A549 (cell line): ENCODE results near the gene EPN2. TPM values are rescaled to one million over a fixed set of nuclear protein-coding genes. Genes with fewer than 3 reads are reported as not detected.
"Not testable (repeated sequence)": the region's sequence is repeated elsewhere in the genome, so short reads cannot be mapped to it uniquely, and the experiment has no call there.

Experiments used
- ATAC-seq, 2 experiments: fragments of 200-7000 bp in 1 of 2; fragments of >200 bp in 1 of 2; cut with Nextera tagmentation in 1 of 2; cut with Tn5 transposase in 1 of 2; 3 replicates each; pipeline versions ENCODE4 v1.8.0 to v1.9.1; 2018 to 2020; ENCODE audit warnings: mild to moderate bottlenecking in 1 of 2, moderate library complexity in 1 of 2
- CTCF ChIA-PET: fragments of 300-600 bp; sonication (Branson Sonifier 250); formaldehyde crosslinking; extraction: SDS; loops from one replicate; lab custom pipeline; 2021; ENCODE audit warnings: antibody characterized with exemption, inconsistent platforms; lab: Yijun Ruan, JAX
- POLR2A ChIA-PET: fragments of 350-600 bp; formaldehyde crosslinking; extraction: SDS; loops from one replicate; lab custom pipeline; 2021; ENCODE audit warnings: antibody characterized with exemption, inconsistent platforms; lab: Yijun Ruan, JAX
- DNase-seq, 2 experiments: peaks; one replicate each; pipeline versions ENCODE4 v3.0.0 to v3.0.0-alpha.2; 2011 to 2016; ENCODE audit warnings: low read depth in 1 of 2, low spot score in 1 of 2
- FAIRE-seq: peaks from 2 replicates; lab custom pipeline; 2011; peaks lifted over from hg19 to GRCh38; lab: Jason Lieb, UNC
- H3K27ac ChIP-seq, 2 experiments: fragments of >200 bp; sonication (Bioruptor Twin); formaldehyde crosslinking; 3 replicates each; pipeline ENCODE4 v1.5.1; 2016 to 2017
- H3K4me1 ChIP-seq: fragments of >200 bp; sonication (Bioruptor Twin); formaldehyde crosslinking; 3 replicates; pipeline ENCODE4 v1.6.1; 2016
- H3K4me2 ChIP-seq: fragments of >200 bp; sonication (Bioruptor Twin); formaldehyde crosslinking; 3 replicates; pipeline ENCODE4 v1.6.1; 2016
- H3K4me3 ChIP-seq: fragments of >200 bp; sonication (Bioruptor Twin); formaldehyde crosslinking; 3 replicates; pipeline ENCODE4 v1.5.1; 2016
- H3K9me3 ChIP-seq: fragments of >200 bp; sonication (Bioruptor Twin); formaldehyde crosslinking; 3 replicates; pipeline ENCODE4 v1.6.1; 2016
- ATOH8 ChIP-seq: fragments of 250-450 bp; sonication (Bioruptor Pico); IDR thresholded peaks from 2 replicates; pipeline ENCODE4 v1.5.0; 2020; ENCODE audit warnings: low read depth, mild to moderate bottlenecking, moderate library complexity
- CBX2 ChIP-seq: fragments of 200-600 bp; sonication (generic); IDR thresholded peaks from 2 replicates; pipeline ENCODE4 v1.6.1; 2016; ENCODE audit warnings: low read depth, mild to moderate bottlenecking, borderline replicate concordance
- CBX8 ChIP-seq: fragments of 200-600 bp; sonication (generic); IDR thresholded peaks from 2 replicates; pipeline ENCODE4 v1.6.1; 2016
- CHD2 ChIP-seq: fragments of 150-350 bp; IDR thresholded peaks from 2 replicates; pipeline ENCODE4 v1.6.1; 2014; ENCODE audit warnings: low read length; ENCODE audit not compliant: partially characterized antibody
- CHD4 ChIP-seq: fragments of 200-600 bp; sonication (generic); IDR thresholded peaks from 2 replicates; pipeline ENCODE4 v1.6.1; 2016; ENCODE audit warnings: antibody characterized with exemption, mild to moderate bottlenecking, borderline replicate concordance
- EHF ChIP-seq: fragments of 250-450 bp; sonication (Bioruptor Pico); IDR thresholded peaks from 2 replicates; pipeline ENCODE4 v1.5.0; 2020; ENCODE audit warnings: mild to moderate bottlenecking
- FOSB ChIP-seq: fragments of 250-450 bp; sonication (Bioruptor Pico); IDR thresholded peaks from 2 replicates; pipeline ENCODE4 v1.5.0; 2020; ENCODE audit warnings: mild to moderate bottlenecking, moderate library complexity
- FOSL2 ChIP-seq, 2 experiments: fragments of 450-650 bp in 1 of 2; fragments of >200 bp in 1 of 2; sonication (Bioruptor Twin) in 1 of 2; formaldehyde crosslinking; IDR thresholded peaks; 2 replicates each; pipeline versions ENCODE4 v1.5.0 to v1.6.1; 2016 to 2020; ENCODE audit warnings: mild to moderate bottlenecking in 1 of 2, moderate library complexity in 1 of 2
- HOXB13 ChIP-seq: fragments of 250-450 bp; sonication (Bioruptor Pico); IDR thresholded peaks from 2 replicates; pipeline ENCODE4 v1.5.0; 2020; ENCODE audit warnings: low read depth, mild to moderate bottlenecking, moderate library complexity
- KDM1A ChIP-seq: fragments of 200-600 bp; sonication (generic); IDR thresholded peaks from 2 replicates; pipeline ENCODE4 v1.6.1; 2016; ENCODE audit warnings: low read depth, mild to moderate bottlenecking
- KDM5A ChIP-seq: fragments of 200-600 bp; sonication (generic); IDR thresholded peaks from 2 replicates; pipeline ENCODE4 v1.6.1; 2016; ENCODE audit warnings: antibody characterized with exemption, mild to moderate bottlenecking
- MAFK ChIP-seq: fragments of 450-650 bp; IDR thresholded peaks from 2 replicates; pipeline ENCODE4 v1.6.1; 2014; ENCODE audit not compliant: partially characterized antibody
- MYC ChIP-seq: IDR thresholded peaks from 2 replicates; pipeline ENCODE4 v1.6.1; 2012; ENCODE audit warnings: mild to moderate bottlenecking, inconsistent platforms, low read length, improper control_type of control experiment, borderline replicate concordance
- NFE2L2 ChIP-seq: fragments of 150-350 bp; conservative IDR thresholded peaks from 2 replicates; pipeline ENCODE4 v1.6.1; 2014; ENCODE audit warnings: low read length
- NPAS2 ChIP-seq: fragments of 250-450 bp; sonication (Bioruptor Pico); IDR thresholded peaks from 2 replicates; pipeline ENCODE4 v1.8.0; 2022; ENCODE audit warnings: mild to moderate bottlenecking, moderate library complexity, borderline replicate concordance
- NR3C1 ChIP-seq: fragments of >200 bp; sonication (Bioruptor Twin); formaldehyde crosslinking; IDR thresholded peaks from 3 replicates; pipeline ENCODE4 v1.6.1; 2017
- PBX3 ChIP-seq: IDR thresholded peaks from 2 replicates; pipeline ENCODE4 v1.6.1; 2012
- RARB ChIP-seq: fragments of 250-450 bp; sonication (Bioruptor Pico); IDR thresholded peaks from 2 replicates; pipeline ENCODE4 v1.8.0; 2021; ENCODE audit warnings: mild to moderate bottlenecking, moderate library complexity
- RFX5 ChIP-seq: fragments of 450-650 bp; IDR thresholded peaks from 2 replicates; pipeline ENCODE4 v1.7.1; 2014; ENCODE audit warnings: antibody characterized with exemption, mild to moderate bottlenecking, moderate library complexity
- RNF2 ChIP-seq: fragments of 200-600 bp; sonication (generic); IDR thresholded peaks from 2 replicates; pipeline ENCODE4 v1.6.1; 2016; ENCODE audit warnings: low read depth, mild to moderate bottlenecking, antibody characterized with exemption, moderate library complexity, borderline replicate concordance
- SMC3 ChIP-seq: fragments of >200 bp; sonication (Bioruptor Twin); formaldehyde crosslinking; IDR thresholded peaks from 3 replicates; pipeline ENCODE4 v1.6.1; 2018; ENCODE audit warnings: inconsistent platforms
- SREBF2 ChIP-seq: fragments of 450-650 bp; IDR thresholded peaks from 2 replicates; pipeline ENCODE4 v1.6.1; 2014; ENCODE audit warnings: mild to moderate bottlenecking, moderate library complexity
- TFCP2L1 ChIP-seq: fragments of 250-450 bp; sonication (Bioruptor Pico); IDR thresholded peaks from 2 replicates; pipeline ENCODE4 v1.5.0; 2021; ENCODE audit warnings: mild to moderate bottlenecking
- ZC3H11A ChIP-seq: fragments of 450-650 bp; IDR thresholded peaks from 2 replicates; pipeline ENCODE4 v1.6.1; 2014; ENCODE audit warnings: antibody characterized with exemption, mild to moderate bottlenecking
- ZNF302 ChIP-seq: fragments of 250-450 bp; sonication (Bioruptor Pico); IDR thresholded peaks from 2 replicates; pipeline ENCODE4 v1.9.0; 2021; ENCODE audit warnings: inconsistent platforms, mild to moderate bottlenecking, moderate library complexity
- WGBS: methylation state at CpG from one replicate; pipeline ENCODE4 v1.1.6; 2017; ENCODE audit errors: missing lambda C conversion rate; 5-methylcytosine and 5-hydroxymethylcytosine counted together
- polyA plus RNA-seq, 4 experiments: library from polyadenylated mRNA; depleted of rRNA in 3 of 4; stranded (reverse); fragments of >200 nt; fragmentation: RNase III in 1 of 4; extraction: RNeasy Plus Mini Kit Qiagen cat#74134 plus additional on column Dnase treatment in 1 of 4; gene quantifications; 2 replicates in 3 of 4; 3 replicates in 1 of 4; pipeline ENCODE4 v1.2.3, GENCODE V29; 2011 to 2017
- TF ChIP-seq, protein P1 (sequence below): IDR thresholded peaks from 2 replicates; pipeline ENCODE4 v1.6.1; 2012

The EPN2 gene
- polyA plus RNA-seq, 2 of the 4 experiments (the other 2 are of a cell fraction): 32.1 to 33.8 TPM

- WGBS: 91% methylated on average over 9 of the region's 9 CpGs
- peak overlapping the region; percentile 64 for H3K4me2 ChIP-seq
- no peak for DNase-seq
These were observed 111.0 kb downstream of the EPN2 start for GRCh38 chr17:19348081-19348650.

DNA sequence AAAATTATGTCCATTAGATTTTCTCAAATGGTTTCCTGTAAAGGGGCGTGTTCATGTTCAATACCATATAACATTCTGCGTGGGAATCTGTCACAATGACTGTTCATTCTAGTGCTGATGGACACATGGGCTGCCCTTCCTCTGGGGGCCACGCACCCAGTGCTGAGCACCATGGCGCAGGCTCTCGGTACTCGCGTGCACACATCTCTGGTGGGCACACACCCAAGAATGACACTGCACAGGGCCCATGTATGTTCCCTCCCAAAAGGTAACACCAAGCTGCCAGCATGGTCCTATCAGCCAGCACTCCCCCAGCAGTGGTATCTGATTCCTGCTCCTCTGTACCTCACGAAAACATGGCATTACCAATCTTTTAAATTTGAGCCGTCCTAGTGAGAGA is 111.6 kb downstream of the EPN2 start:
- DNase-seq (no peak), ATAC-seq (no peak), FAIRE-seq (no peak)
- Histone ChIP-seq H3K9me3 (no peaks in the 10 kb centered on the region), H3K27ac (peak overlapping the region in 1 of 2 experiments; percentile 52; a peak in 2 of 6 replicates), H3K4me2 (no peak overlapping the region), H3K4me1 (peaks cover 37% of the 10 kb centered on the region), H3K4me3 (no peak overlapping the region)
- ChIA-PET POLR2A (no interaction called here), CTCF (interaction anchor here (0.7 to 2.3 kb wide), 3 partner anchors 13 to 98 kb away, joined by 3 to 17 read pairs (median 4); partner anchors contain the start of gene B9D1)
- WGBS: 94% methylated on average over 9 of the region's 9 CpGs
- no peak for TF ChIP-seq RNF2
- TF ChIP-seq KDM5A: no peak
- TF ChIP-seq CHD2: no peak
- TF ChIP-seq MAFK: no peak
- no peak for TF ChIP-seq RFX5
- TF ChIP-seq ZNF302 (CRISPR knock-in tag): no peak
- TF ChIP-seq EHF: no peak
- TF ChIP-seq RARB (CRISPR knock-in tag): no peak
- TF ChIP-seq NPAS2: no peak
- no peak for TF ChIP-seq FOSL2 (IDR thresholded peaks at IDR 0.05)
- TF ChIP-seq FOSL2 (CRISPR knock-in tag; IDR thresholded peaks at IDR 0.05): no peak
- no peak for TF ChIP-seq ATOH8
- no peak for TF ChIP-seq NFE2L2
- TF ChIP-seq ZC3H11A: no peak
- TF ChIP-seq PBX3: no peak
- TF ChIP-seq SREBF2: no peak
- no peak for TF ChIP-seq CBX8
- no peak for TF ChIP-seq SMC3

More at GRCh38 chr17:19348081-19348650, 111.0 kb downstream of the EPN2 start:
- CTCF ChIA-PET: interaction anchor here (1.2 to 2.4 kb wide), 4 partner anchors 10 to 15 kb away, joined by 3 to 19 read pairs (median 12); partner anchors contain the start of gene B9D1
- Histone ChIP-seq H3K4me3 (no peak overlapping the region), H3K9me3 (no peaks in the 10 kb centered on the region), H3K4me1 (peaks cover 35% of the 10 kb centered on the region), H3K27ac (peak overlapping the region; percentile 86 to 93)
- TF ChIP-seq FOSB (CRISPR knock-in tag) (no peak), NFE2L2 (no peak), MYC (no peak), RNF2 (no peak), CHD4 (no peak), HOXB13 (CRISPR knock-in tag) (no peak), KDM1A (no peak), NR3C1 (no peak), TFCP2L1 (CRISPR knock-in tag) (no peak), CBX2 (no peak), EHF (no peak)
- TF ChIP-seq, protein P1, sequence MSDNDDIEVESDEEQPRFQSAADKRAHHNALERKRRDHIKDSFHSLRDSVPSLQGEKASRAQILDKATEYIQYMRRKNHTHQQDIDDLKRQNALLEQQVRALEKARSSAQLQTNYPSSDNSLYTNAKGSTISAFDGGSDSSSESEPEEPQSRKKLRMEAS: no peak
- ATAC-seq (no peak), FAIRE-seq (no peak)
- POLR2A ChIA-PET: no interaction called here

DNA sequence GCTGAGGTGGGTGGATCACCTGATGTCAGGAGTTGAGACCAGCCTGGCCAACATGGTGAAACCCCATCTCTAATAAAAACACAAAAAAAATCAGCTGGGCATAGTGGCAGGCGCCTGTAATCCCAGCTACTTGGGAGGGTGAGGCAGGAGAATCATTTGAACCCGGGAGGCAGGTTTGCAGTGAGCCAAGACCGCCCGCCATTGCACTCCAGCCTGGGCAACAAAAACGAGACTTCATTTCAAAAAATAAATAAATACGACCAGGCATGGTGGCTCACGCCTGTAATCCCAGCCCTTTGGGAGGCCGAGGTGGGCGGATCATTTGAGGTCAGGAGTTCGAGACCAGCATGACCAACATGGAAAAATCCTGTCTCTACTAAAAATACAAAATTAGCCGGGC is 116.2 kb downstream of the EPN2 start:
- H3K4me2 ChIP-seq, FAIRE-seq, H3K4me3 ChIP-seq, ATAC-seq, DNase-seq, H3K27ac ChIP-seq, H3K9me3 ChIP-seq: not testable (repeated sequence)
- CTCF ChIA-PET: interaction anchor here (1.1 to 14.6 kb wide), 7 partner anchors 8 to 413 kb away, joined by 3 to 362 read pairs (median 6); partner anchors contain the start of gene B9D1
- POLR2A ChIA-PET: interaction anchor here (1.0 to 1.5 kb wide), 4 partner anchors 9 to 33 kb away, joined by 3 to 7 read pairs (median 4); partner anchors contain the start of genes B9D1, MAPK7 and MFAP4
- WGBS: 88% methylated on average over 11 of the region's 11 CpGs
- peaks cover 14% of the 10 kb centered on the region for H3K4me1 ChIP-seq
